Osteocyte (in vitro differentiated cells): Measurements from ENCODE around the gene RPRML. TPM values are rescaled to one million over a fixed set of nuclear protein-coding genes. Genes with fewer than 3 reads are reported as not detected.

Experiments
- DNase-seq: peaks from one replicate; pipeline ENCODE4 v3.0.0; 2021; ENCODE audit warnings: mixed read lengths; ENCODE audit not compliant: unreplicated experiment; ENCODE audit errors: extremely low spot score
- H3K27ac Mint-ChIP-seq: one replicate; pipeline ENCODE4 v1.8.0; 2021; ENCODE audit warnings: mild to moderate bottlenecking, mixed read lengths; ENCODE audit not compliant: unreplicated experiment
- H3K27me3 Mint-ChIP-seq: one replicate; pipeline ENCODE4 v1.8.0; 2021; ENCODE audit warnings: mixed read lengths; ENCODE audit not compliant: unreplicated experiment
- H3K36me3 Mint-ChIP-seq: one replicate; pipeline ENCODE4 v1.8.0; 2021; ENCODE audit warnings: mixed read lengths; ENCODE audit not compliant: unreplicated experiment
- H3K4me1 Mint-ChIP-seq: one replicate; pipeline ENCODE4 v1.8.0; 2021; ENCODE audit warnings: mixed read lengths; ENCODE audit not compliant: unreplicated experiment
- H3K4me3 Mint-ChIP-seq: one replicate; pipeline ENCODE4 v1.8.0; 2021; ENCODE audit warnings: mild to moderate bottlenecking, moderate library complexity, mixed read lengths; ENCODE audit not compliant: unreplicated experiment
- H3K9me3 Mint-ChIP-seq: one replicate; pipeline ENCODE4 v1.8.0; 2021; ENCODE audit warnings: mixed read lengths; ENCODE audit not compliant: unreplicated experiment
- CTCF ChIP-seq: fragments of 200-600 bp; sonication (generic); IDR thresholded peaks from 2 replicates; pipeline ENCODE4 v1.5.0; 2021; ENCODE audit warnings: antibody characterized with exemption, mild to moderate bottlenecking, moderate library complexity
- total RNA-seq: library from RNA; stranded (reverse); gene quantifications from 2 replicates; pipeline ENCODE4 v1.2.1, GENCODE V29; 2021

Gene RPRML
- total RNA-seq, 1 donor from 2014 or later, result not detected

- Mint-ChIP-seq H3K27ac (no peak overlapping the region), H3K4me1 (no peaks in the 10 kb centered on the region), H3K27me3 (peaks cover 30% of the 10 kb centered on the region), H3K36me3 (no peaks in the 10 kb centered on the region), H3K9me3 (peaks cover 3% of the 10 kb centered on the region), H3K4me3 (no peak overlapping the region)
- no peak for DNase-seq
- no peak for TF ChIP-seq CTCF
Observed at GRCh38 chr17:46950997-46951621, 27.9 kb downstream of the RPRML start.

DNA sequence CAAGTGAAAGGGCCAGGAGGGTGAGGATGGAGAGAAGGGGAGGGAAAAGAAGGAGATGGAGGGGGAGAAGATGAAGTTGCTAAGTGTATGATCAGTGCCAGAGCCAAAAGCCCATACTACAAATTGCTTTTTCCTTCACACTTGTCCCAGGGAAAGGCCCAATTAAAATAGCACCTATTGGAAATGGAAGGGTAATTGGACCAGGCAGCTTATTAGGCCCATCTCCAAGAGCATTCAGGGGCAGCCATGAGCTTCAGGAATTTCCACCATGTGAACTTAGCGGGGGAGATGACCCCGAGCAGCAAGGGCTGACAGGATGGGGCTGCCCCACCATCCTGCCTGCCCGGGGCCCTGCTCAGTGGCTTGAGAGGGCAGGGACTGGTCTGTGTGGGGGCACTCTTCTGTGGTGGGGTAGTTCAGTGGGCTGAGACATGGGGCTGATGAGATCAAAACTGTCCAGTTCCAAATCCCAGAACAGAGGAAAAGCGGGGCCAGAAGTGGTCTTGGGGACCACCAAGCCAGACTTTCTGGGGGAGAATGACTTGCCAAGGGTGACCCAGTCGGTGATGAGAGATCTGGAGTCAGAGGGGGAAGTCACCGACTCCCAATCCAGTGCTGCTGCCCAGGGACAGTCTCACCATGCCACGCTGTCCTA, 28.6 kb downstream of the RPRML start:
- DNase-seq, result no peak
- H3K9me3 Mint-ChIP-seq, result peaks cover 3% of the 10 kb centered on the region
- H3K4me1 Mint-ChIP-seq, result no peaks in the 10 kb centered on the region

DNA sequence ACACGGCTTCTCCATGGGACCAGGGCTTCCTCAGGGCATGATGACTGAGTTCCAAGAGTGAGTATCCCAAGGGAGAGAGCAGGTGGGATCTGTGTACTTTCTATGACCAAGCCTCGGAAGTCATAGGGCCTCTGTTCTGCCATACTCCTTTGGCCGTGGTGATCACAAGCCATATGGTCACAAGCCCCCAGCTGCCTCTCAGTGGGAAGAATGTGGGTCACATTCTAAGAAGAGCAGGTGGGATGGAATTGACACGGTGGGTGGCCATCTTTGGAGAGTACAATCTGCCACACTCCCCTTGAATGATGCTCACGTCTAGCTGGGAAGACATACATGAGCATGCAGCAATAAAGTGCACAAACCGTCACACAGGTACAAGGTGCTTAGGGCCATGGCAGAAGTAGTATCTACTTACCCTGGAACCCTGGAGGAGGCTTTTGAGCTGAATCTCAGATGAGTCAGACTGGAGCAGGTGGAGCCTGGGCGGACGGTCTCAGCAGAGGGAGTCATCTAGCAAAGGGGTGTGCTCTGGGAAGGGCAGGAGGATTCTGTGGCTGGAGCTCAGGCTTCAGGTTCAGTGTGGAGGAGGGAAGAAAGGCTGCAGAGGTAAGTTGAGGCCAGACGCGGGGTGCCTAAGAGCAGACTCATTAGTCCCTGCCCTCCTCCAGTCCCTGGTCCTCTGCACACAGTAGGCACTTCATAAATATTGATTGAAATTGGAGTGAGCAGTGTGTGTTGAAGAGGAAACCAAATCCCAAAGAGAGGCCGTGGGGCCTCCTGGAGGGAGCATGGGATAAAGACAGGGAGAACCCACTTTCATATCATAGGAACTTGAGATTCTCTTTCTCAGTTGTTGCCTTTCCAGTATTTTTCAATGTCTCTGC, 29.5 kb downstream of the RPRML start:
- no peak overlapping the region for H3K4me3 Mint-ChIP-seq
- no peaks in the 10 kb centered on the region for H3K36me3 Mint-ChIP-seq
- DNase-seq, result no peak
- H3K27ac Mint-ChIP-seq, result no peak overlapping the region
- no peaks in the 10 kb centered on the region for H3K4me1 Mint-ChIP-seq
- peaks cover 3% of the 10 kb centered on the region for H3K9me3 Mint-ChIP-seq
- H3K27me3 Mint-ChIP-seq, result peaks cover 21% of the 10 kb centered on the region
- no peak for TF ChIP-seq CTCF

More for the DNA sequence above, 28.6 kb downstream of the RPRML start:
- TF ChIP-seq CTCF, result no peak
- H3K36me3 Mint-ChIP-seq, result no peaks in the 10 kb centered on the region
- H3K27me3 Mint-ChIP-seq, result peaks cover 26% of the 10 kb centered on the region
- H3K27ac Mint-ChIP-seq, result no peak overlapping the region
- H3K4me3 Mint-ChIP-seq, result no peak overlapping the region

- H3K9me3 Mint-ChIP-seq, result no peaks in the 10 kb centered on the region
- peaks cover 12% of the 10 kb centered on the region for H3K27me3 Mint-ChIP-seq
- TF ChIP-seq CTCF, result no peak
- DNase-seq, result no peak
- H3K4me1 Mint-ChIP-seq, result no peaks in the 10 kb centered on the region
- no peak overlapping the region for H3K27ac Mint-ChIP-seq
- H3K4me3 Mint-ChIP-seq, result no peak overlapping the region
- no peaks in the 10 kb centered on the region for H3K36me3 Mint-ChIP-seq
Observed at GRCh38 chr17:46948544-46948943, 30.5 kb downstream of the RPRML start.

DNA sequence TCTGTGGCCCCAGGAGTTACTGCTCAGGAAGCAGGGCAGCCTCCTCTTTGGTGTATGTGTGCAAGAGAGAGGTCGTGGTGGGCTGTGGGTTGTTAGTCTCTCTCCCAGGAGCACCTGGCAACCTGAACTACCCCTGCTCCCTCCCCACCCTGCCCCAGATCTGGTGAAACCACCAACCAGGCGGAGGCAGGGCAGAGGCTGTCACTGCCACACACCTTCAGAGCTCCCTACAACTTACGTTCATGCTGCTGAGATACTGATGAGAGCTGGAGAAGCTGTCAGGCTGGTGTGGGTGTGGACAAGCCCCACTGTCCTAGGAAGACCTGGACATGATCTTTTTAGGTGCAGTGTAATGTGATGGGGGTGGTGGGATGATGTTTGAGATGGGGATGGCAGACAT, 31.8 kb downstream of the RPRML start:
- no peaks in the 10 kb centered on the region for H3K4me1 Mint-ChIP-seq
- no peaks in the 10 kb centered on the region for H3K9me3 Mint-ChIP-seq
- DNase-seq, result no peak
- TF ChIP-seq CTCF, result no peak
- no peak overlapping the region for H3K4me3 Mint-ChIP-seq
- H3K27ac Mint-ChIP-seq, result no peak overlapping the region
- H3K36me3 Mint-ChIP-seq, result no peaks in the 10 kb centered on the region
- peaks cover 9% of the 10 kb centered on the region for H3K27me3 Mint-ChIP-seq
